Activated T-cell treated with anti-CD3 and anti-CD28 coated beads for 48 hours (primary cell): ENCODE data around the gene ZNF521.

Experiments used
- DNase-seq: peaks from one replicate; pipeline ENCODE4 v3.0.0-alpha.2; 2020; ENCODE audit warnings: low read depth

The ZNF521 gene

DNA sequence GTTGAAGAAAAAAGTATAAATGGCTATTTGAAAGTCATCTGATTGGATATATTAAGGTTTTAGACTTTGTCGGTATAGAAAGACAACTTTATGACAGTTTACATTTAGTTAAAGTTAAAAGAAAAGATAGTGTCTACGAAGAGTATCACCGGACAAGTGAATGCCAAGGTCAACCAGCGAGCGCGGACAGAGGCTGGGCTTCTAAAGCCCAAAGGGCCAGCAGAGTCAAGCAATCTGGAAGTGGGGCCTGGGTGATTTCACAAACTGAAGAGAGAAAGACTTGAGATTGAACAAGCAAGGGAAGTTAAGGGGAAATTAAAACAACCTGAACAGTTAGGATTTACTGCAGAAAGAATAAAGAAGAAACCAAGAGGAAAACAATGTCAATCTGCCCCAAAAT is 16.3 kb downstream of the ZNF521 start:
- DNase-seq: no peak

DNA sequence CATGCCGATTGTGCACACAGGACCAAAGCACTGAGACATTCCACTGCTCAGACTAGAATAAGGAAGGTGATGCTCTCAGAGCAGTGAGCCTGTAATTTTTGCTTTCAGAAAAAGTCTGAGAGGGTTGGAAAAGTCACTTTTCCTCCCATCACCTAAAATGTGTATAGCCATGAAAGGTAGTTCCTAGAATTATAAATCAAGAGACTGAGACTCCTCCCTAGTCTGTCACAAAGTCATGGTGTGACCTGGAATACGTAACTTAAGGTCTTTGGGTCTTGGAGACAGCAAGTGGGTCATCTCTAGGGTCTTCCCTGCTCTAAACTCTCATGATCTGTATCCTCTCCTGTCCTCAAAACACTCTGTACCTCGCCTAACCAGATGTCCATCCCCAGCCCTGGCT is 16.9 kb downstream of the ZNF521 start:
- no peak for DNase-seq

- no peak for DNase-seq
These were observed 17.4 kb downstream of the ZNF521 start for GRCh38 chr18:25334588-25334987.

GRCh38 chr18:25332002-25332401 is 20.0 kb downstream of the ZNF521 start:
- no peak for DNase-seq

DNA sequence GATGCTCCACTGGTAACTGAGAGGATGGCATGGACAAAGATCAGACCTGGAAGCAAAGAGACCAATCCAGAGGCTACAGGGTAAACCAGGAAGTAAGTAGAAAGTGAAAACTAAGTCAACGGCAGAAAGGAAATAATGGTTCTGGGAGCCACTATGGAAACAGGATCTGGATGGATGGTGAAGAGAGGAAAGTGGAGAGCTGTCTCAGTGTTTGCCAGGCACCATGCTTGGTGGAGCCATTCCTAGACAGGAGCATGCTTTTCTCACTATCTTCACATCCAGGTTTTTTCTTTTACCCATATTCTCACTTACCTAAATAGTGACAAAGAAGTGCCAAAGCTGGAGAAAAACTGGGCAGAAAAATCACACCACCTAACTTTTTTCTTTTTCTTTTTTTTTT is 22.2 kb downstream of the ZNF521 start:
- no peak for DNase-seq

GRCh38 chr18:25327584-25327983 is 24.4 kb downstream of the ZNF521 start:
- DNase-seq: no peak

GRCh38 chr18:25326361-25326952 is 25.5 kb downstream of the ZNF521 start:
- DNase-seq: no peak

- no peak for DNase-seq
These were observed 29.2 kb downstream of the ZNF521 start for GRCh38 chr18:25322806-25323205.

GRCh38 chr18:25316381-25317018 is 35.5 kb downstream of the ZNF521 start:
- no peak for DNase-seq

- DNase-seq: no peak
These were observed 37.2 kb downstream of the ZNF521 start for GRCh38 chr18:25314838-25315190.

DNA sequence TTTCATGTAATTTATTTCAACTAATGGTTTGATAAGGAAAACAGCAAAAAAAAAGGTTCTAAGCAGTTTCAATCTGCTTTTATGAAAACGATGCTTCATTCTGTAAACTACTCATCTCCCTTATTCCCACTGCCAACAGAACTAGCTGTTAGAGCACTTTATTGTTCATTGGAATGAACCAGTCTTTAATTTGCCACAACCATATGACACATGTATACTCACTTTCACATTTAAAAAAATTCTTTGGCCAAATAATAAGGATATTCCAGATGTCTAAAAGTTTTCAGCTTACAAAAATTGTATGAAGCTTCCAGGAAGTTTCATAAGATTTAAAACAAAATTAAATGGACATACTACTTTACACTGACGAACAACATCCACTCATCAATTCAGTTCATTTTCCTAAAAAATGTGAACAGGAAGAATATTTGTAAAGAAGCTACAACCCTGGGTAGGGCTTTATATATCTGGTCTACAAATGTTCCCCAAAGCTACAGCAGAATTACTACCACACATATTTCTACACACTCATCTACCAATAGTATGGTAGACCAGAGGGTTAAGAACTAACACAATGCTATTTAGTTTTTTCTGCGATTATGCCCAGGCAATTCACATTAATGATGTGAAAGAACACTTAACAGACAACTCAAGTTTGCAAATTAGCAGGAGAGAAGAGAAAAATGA is 37.7 kb downstream of the ZNF521 start:
- DNase-seq: no peak

- no peak for DNase-seq
These were observed 38.7 kb downstream of the ZNF521 start for GRCh38 chr18:25313268-25313667.

- DNase-seq: no peak
These were observed 41.9 kb downstream of the ZNF521 start for GRCh38 chr18:25310045-25310444.

DNA sequence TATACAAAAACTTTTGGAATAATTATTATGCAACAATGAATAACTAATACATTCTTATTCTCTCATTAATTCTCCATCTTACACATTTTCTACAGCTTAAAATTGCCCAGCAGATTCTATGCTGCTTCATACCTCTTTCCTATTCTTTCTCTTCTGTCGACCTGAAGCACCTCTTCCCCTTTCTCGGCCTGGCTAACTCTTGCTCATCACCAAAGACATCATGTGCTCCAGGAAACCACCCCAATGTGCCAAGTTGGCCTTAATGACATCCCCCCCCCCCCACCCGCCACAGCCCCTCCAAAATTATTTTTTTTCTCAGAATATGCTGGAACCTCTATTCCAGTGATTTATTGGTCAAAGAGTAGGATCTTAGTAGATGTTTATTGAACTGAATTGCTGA is 43.6 kb downstream of the ZNF521 start:
- no peak for DNase-seq

DNA sequence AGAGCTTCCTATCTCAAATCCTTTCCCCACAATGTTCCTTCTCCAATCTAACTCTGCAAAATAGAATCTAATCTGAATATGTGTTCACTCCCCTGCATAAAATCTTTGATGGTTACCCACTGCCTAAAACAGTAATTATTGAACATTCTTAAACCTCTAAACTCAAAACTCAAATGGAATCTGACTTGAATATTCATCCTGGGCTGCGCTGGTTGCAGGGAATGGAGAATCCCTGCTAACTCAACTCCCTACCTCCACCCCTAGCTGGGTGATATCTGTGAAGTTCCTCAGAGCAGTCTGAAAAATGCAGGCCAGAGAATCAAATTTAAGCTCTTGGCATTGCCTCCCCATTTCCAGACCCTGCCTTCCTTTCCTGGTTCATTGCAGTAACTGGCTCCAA is 44.8 kb downstream of the ZNF521 start:
- DNase-seq: no peak

DNA sequence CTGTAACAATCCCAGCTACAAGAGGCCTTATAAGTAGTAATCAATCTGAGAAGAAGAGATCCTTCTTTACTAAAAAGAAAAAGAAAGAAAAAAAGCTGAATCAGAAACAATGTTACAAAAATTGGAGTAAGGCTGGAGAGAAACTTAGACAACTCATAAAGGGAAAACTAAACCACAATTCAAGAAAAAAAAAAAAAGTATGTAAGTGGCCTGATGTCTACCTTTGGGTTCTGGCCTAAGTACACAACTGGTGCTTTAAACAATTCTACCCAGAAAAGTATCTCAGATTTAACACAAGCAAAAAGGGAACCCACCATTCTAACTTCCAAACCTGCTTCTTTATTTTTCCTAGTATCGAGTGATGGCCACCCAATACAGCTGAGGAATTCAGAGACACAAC is 45.3 kb downstream of the ZNF521 start:
- DNase-seq: no peak

- no peak for DNase-seq
These were observed 46.4 kb downstream of the ZNF521 start for GRCh38 chr18:25305584-25305983.

GRCh38 chr18:25300492-25300891 is 51.5 kb downstream of the ZNF521 start:
- no peak for DNase-seq

DNA sequence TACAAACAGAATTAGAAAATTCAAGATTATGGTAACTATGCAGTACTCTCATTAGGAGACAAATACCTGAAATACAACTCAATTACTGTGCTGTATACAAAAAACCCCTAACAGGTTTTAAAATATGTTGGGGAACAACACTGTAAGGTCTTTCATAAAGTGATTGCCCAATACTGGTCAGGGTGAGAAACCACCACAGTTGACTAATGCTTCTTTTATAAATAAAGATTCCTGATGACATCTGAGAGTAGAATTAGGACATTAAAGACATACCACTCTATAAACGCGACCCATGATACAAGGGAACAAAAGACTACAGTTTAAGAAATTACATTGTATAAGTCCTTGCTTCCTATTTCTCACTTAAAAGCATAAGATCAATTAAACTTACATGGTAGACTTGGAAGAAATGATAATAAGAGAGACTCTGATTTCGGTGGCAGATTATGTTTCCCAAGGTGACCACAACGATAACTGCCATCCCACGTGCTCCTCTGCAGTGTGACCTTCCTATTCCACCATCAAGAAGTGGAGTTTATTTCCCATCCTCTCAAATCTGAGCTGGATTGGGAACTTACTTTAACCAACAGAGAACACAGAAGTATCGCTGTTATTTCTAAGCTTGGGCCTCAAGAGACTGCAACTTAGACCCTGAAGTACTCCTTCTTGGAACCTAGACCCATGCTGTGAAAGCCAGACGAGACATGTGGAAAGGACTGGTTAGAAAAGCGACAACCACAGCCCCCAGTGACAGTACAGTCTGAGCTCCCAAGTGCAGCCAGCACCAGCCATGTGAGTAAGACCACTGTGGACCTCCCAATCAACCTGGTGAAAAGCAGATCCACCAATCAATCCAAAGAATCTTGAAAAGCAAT is 52.3 kb downstream of the ZNF521 start:
- DNase-seq: no peak

GRCh38 chr18:25298853-25299274 is 53.1 kb downstream of the ZNF521 start:
- no peak for DNase-seq

DNA sequence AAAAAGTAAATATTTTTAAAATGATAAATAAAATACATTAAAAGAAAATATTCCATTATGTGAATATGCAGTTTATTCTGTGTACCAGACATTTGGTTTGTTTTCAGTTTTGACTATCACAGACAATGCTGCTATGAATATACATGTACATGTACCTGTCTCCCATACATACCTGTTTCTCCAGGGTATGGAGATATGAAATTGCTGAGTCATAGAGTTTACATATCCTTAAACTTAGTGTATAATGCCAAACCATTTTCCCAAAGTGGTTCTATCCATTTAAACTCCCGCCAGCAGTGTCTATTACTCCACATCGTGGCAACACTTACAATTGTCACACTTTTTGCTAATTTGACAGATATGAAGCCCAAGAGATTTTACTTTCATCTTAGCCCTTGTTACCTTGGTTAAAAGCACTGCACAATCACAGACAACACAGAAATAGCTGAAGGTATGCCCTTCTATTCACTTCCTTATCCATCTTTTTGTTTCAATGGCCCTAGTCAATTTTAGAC is 56.3 kb downstream of the ZNF521 start:
- DNase-seq: no peak

- no peak for DNase-seq
These were observed 60.8 kb downstream of the ZNF521 start for GRCh38 chr18:25291150-25291549.
